ENCODE measurements around the gene CHD6. TPM values are rescaled to one million over a fixed set of nuclear protein-coding genes. Genes with fewer than 3 reads are reported as not detected.
A peak's percentile ranks its signal among the peaks of the same experiment; 100 is the strongest.

CHD6 gene
- total RNA-seq, 2 experiments from 2014 or later = 39.4 to 42.5 TPM

- Mint-ChIP-seq H3K27ac (no peak overlapping the region), H3K4me1 (no peaks in the 10 kb centered on the region), H3K9me3 (no peaks in the 10 kb centered on the region), H3K36me3 (ENCODE audit: low read depth) (no peaks in the 10 kb centered on the region), H3K4me3 (no peak overlapping the region), H3K27me3 (peaks cover 4% of the 10 kb centered on the region)
- CTCF ChIA-PET = no interaction called here
- no peak for DNase-seq
- POLR2A ChIA-PET = no interaction called here
Observed at GRCh38 chr20:41386502-41387427, 231.4 kb downstream of the CHD6 start.

DNA sequence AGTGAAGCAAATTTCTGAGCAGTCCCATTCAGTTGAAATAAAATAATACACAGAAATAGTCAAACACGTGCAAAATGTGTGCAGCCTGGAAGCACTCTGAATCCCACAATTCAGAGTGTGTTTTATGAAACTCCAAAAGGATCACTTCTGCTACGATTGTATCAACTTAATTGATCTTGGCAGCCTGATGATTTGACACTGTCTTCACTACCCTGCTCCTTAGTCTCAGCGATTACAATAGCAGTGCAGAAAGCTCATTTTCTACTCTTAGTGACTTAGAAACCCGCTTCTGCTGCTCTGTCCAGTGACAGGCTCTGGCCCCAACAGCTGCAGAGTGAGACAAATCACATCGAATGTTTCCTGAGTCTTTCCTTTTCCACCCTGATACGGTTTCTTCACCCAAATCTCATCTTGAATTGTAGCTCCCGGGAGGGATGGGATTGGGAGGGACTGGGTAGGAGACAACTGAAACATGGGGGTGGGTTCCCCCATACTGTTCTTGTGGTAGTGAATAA is 235.3 kb downstream of the CHD6 start:
- Mint-ChIP-seq H3K4me1 (peaks cover 15% of the 10 kb centered on the region), H3K27me3 (peaks cover 19% of the 10 kb centered on the region), H3K9me3 (no peaks in the 10 kb centered on the region), H3K27ac (no peak overlapping the region), H3K36me3 (ENCODE audit: low read depth) (no peaks in the 10 kb centered on the region), H3K4me3 (no peak overlapping the region)
- ChIA-PET CTCF (no interaction called here), POLR2A (no interaction called here)
- DNase-seq = no peak

DNA sequence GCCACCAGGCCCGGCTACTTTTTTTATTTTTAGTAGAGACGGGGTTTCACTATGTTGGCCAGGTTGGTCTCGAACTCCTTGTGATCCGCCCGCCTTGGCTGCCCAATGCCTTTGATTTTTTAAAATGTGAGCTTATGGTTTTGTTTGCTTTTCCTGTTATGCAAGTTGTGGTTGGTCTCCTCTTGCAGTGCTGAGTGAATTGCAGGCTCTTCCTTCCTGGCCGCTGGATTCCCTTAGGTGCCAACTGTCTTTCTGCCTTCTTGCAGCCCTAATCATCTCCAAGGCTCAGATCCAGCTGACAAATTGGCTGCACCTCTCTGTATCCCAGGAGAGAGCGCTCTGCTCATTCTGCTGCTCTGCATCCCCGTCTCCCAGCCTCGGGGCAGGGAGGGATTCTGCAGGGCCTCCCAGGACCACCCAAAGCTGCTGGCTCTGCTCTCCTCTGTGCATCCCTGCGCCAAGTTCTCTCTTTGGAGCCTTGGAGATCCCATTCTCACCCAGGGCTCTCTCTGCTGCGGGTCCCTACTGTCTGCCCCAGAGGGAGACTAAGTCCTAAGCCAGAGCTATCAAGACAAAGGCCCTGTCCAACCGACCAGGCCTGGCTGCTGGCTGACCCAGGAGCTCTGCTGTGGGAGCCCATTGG is 237.5 kb downstream of the CHD6 start:
- Mint-ChIP-seq H3K4me1 (peaks cover 15% of the 10 kb centered on the region), H3K9me3 (no peaks in the 10 kb centered on the region), H3K4me3 (no peak overlapping the region), H3K27me3 (peaks cover 28% of the 10 kb centered on the region), H3K27ac (no peak overlapping the region), H3K36me3 (ENCODE audit: low read depth) (no peaks in the 10 kb centered on the region)
- ChIA-PET CTCF (no interaction called here), POLR2A (no interaction called here)
- no peak for DNase-seq

DNA sequence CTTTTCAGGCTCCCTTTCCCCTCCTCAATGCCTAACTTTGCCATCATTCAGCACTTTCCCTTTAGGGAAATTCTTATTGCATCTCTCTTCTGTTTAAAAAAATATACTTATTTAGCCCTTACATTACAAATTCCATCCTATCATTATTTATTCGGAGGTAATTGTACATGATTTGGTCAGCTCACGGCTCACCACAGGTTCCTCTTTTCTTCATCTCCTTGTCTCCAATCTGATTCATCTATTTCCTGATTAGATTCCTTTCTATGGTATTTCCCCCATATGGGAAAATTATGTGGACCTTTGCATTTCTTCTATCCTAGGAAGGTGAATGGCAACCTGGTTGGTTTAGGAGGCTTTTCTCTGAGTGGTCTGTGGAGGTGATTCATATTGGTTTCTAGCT is 238.6 kb downstream of the CHD6 start:
- H3K4me1 Mint-ChIP-seq = peaks cover 15% of the 10 kb centered on the region
- no peaks in the 10 kb centered on the region for H3K9me3 Mint-ChIP-seq
- no peaks in the 10 kb centered on the region for H3K36me3 Mint-ChIP-seq (ENCODE audit: low read depth)
- no peak overlapping the region for H3K4me3 Mint-ChIP-seq
- no peak overlapping the region for H3K27ac Mint-ChIP-seq
- no peak for DNase-seq
- CTCF ChIA-PET = interaction anchor here (0.6 kb wide), 1 partner anchor 177 kb away, joined by 3 read pairs; no protein-coding TSS in a partner anchor
- H3K27me3 Mint-ChIP-seq = peaks cover 28% of the 10 kb centered on the region
- POLR2A ChIA-PET = no interaction called here

DNA sequence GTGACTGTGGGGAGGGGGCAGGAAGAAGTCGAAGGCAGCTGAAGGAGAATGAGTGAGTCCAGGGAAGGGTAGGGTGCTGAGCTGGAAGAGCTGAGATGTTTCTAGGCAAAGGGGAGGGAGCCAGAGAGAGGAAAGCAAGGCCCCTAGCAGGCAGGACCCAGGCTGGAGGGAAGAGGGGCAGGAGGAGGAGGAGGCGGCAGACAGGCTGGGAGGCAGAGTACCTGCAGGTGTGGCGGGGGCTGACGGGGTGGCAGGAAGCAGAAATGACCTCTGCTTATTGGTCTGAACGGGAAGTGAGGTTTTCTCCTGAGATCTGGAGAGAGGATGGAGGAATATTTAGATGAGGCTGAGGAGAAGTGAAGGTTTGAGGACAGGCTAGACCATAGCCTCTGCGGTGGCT is 240.9 kb downstream of the CHD6 start:
- Mint-ChIP-seq H3K27me3 (peaks cover 28% of the 10 kb centered on the region), H3K9me3 (peaks cover 7% of the 10 kb centered on the region), H3K36me3 (ENCODE audit: low read depth) (no peaks in the 10 kb centered on the region), H3K4me1 (peaks cover 15% of the 10 kb centered on the region), H3K27ac (no peak overlapping the region), H3K4me3 (no peak overlapping the region)
- POLR2A ChIA-PET = no interaction called here
- CTCF ChIA-PET = no interaction called here
- no peak for DNase-seq

DNA sequence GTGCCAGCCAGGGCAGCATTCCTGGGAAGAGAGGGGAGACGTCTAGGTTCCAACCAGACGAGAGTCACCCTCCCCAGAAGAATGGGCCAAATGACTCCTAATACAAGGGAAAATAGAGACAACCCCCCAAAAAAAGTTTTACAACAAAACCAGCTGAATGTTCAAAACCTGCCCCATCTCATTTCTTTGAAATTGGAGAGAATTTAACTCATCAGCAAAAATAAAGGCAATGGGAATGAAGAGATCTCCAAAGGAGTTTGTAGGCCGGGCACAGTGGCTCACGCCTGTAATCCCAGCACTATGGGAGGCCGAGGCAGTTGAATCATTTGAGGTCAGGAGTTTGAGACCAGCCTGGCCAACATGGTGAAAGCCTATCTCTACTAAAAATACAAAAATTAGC is 241.8 kb downstream of the CHD6 start:
- ChIA-PET CTCF (no interaction called here), POLR2A (no interaction called here)
- Mint-ChIP-seq H3K4me3 (no peak overlapping the region), H3K27me3 (peaks cover 30% of the 10 kb centered on the region), H3K9me3 (peaks cover 9% of the 10 kb centered on the region), H3K36me3 (ENCODE audit: low read depth) (no peaks in the 10 kb centered on the region), H3K4me1 (peaks cover 15% of the 10 kb centered on the region), H3K27ac (no peak overlapping the region)
- DNase-seq = no peak

DNA sequence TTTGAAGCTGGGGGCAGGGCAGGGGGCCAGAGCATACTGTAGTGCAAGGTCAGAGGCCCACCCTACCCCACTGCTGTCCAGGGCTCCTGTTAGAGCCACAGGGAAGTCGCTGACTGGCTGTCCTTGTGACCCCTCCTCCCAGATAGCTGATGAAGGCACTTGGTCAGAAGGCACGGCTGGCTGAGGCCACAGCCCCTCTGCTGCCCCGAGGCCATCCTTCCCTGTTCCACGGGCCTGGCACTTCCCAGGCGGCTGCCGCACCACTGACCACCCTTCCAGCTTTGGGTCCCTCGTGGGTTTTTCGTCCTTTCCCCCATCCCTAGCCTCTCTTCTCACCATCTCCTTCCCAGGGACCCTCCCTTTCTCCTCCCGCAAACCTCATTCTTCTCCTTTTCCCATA is 242.3 kb downstream of the CHD6 start:
- DNase-seq = no peak
- peaks cover 14% of the 10 kb centered on the region for H3K4me1 Mint-ChIP-seq
- H3K27me3 Mint-ChIP-seq = peaks cover 32% of the 10 kb centered on the region
- ChIA-PET CTCF (no interaction called here), POLR2A (no interaction called here)
- no peak overlapping the region for H3K27ac Mint-ChIP-seq
- H3K9me3 Mint-ChIP-seq = peaks cover 12% of the 10 kb centered on the region
- no peaks in the 10 kb centered on the region for H3K36me3 Mint-ChIP-seq (ENCODE audit: low read depth)
- no peak overlapping the region for H3K4me3 Mint-ChIP-seq

DNA sequence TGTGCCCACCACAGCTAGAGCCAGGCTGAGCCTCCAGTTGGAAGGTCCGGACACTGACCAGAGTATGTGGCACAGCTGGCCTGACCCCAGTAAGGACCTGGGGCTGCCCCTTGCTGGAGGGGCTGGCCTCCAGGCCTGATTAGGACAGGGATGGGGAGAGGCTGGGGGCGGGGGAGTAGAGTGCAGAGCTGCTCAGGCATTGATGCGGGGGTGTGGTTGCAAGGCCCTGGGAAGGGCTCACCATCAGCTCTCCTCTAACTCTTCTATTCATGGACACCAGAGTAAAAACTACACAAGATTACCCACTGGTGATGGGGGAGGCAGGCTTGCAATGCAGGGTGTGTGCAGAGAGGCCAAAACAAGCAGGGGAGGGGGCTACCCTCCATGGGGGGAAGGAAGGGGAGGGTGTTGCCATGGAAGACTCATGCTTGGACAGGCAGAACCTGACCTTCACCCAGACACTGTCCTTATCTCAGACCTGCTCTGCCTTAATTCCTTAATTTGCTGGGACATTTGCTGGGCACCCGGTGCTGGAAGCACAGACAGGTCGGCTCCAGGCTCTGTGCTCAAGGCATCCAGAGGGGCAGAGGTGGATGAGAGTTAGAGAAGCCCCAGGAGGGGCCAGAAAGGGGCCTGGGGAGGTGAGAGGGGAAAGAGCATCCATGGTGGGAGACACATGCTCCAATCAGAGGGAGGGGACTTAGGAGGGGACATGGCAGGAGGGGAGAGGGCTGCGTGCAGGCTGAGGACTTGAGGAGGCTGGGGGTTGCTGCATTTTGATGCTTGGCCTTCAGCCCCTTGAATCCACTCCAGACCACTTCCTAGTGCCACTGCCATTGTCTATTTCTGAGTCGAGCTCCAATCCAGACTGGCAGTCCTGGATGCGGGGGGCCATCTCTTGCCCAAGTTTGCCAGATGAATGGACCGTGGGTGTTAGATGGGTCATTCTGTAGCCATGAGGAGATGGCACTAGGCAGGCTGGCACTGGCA is 244.0 kb downstream of the CHD6 start:
- H3K9me3 Mint-ChIP-seq = peaks cover 12% of the 10 kb centered on the region
- no peak overlapping the region for H3K4me3 Mint-ChIP-seq
- no peak for DNase-seq
- H3K27ac Mint-ChIP-seq = no peak overlapping the region
- CTCF ChIA-PET = no interaction called here
- peaks cover 25% of the 10 kb centered on the region for H3K27me3 Mint-ChIP-seq
- H3K4me1 Mint-ChIP-seq = no peaks in the 10 kb centered on the region
- H3K36me3 Mint-ChIP-seq (ENCODE audit: low read depth) = no peaks in the 10 kb centered on the region
- POLR2A ChIA-PET = no interaction called here

DNA sequence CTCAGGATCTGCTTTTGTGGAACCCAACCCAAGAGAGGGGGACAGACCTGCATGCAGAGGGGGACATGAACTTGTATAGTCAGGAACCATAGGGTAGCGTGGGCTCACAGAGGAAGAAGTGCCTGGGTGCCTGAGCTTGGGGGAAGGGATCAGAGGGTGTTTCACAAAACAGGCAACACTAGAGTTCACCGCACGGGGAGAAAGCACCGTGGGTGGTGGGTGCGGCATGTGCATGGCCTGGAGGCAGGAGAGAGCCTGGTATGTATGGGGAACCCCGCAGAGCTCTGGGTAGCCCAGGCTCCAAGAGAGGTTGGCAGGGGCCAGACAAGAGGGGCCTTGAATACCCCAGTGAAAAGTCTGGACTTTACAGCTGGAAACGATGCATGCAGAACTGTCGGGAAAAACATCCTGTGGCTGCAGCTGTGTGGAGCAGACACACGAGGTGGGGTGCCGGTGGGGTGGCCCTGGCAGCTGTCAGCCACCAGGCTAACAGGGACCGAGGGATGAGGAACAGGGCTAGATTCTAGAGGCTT is 244.9 kb downstream of the CHD6 start:
- H3K27me3 Mint-ChIP-seq = peaks cover 26% of the 10 kb centered on the region
- H3K9me3 Mint-ChIP-seq = peaks cover 12% of the 10 kb centered on the region
- DNase-seq = no peak
- H3K4me1 Mint-ChIP-seq = no peaks in the 10 kb centered on the region
- no peaks in the 10 kb centered on the region for H3K36me3 Mint-ChIP-seq (ENCODE audit: low read depth)
- H3K4me3 Mint-ChIP-seq = no peak overlapping the region
- ChIA-PET POLR2A (no interaction called here), CTCF (no interaction called here)
- H3K27ac Mint-ChIP-seq = peak overlapping the region; percentile 16

DNA sequence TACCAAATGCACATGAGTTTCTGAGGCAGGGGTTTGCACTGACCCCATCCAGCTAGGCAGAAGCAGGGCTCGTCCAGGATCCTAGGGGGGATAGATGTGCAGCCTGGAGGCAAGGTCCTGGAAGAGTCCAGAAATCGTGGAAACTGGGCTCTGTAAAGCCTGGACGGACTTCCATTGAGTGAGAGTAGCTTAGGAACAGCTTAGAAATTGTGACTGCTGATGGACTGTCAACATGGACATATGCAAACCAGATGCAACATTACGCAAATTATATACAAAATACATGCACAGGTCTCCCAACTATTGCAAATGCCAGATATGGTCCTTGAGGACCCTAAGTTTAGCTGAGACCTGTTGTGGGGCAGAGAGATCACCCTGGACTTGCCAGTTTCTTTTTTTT is 246.8 kb downstream of the CHD6 start:
- Mint-ChIP-seq H3K4me3 (no peak overlapping the region), H3K36me3 (ENCODE audit: low read depth) (no peaks in the 10 kb centered on the region), H3K27me3 (peaks cover 27% of the 10 kb centered on the region), H3K4me1 (peaks cover 2% of the 10 kb centered on the region), H3K9me3 (peaks cover 12% of the 10 kb centered on the region), H3K27ac (no peak overlapping the region)
- ChIA-PET POLR2A (no interaction called here), CTCF (no interaction called here)
- DNase-seq = no peak

- Mint-ChIP-seq H3K27ac (no peak overlapping the region), H3K27me3 (peaks cover 32% of the 10 kb centered on the region), H3K4me3 (no peak overlapping the region), H3K4me1 (peaks cover 2% of the 10 kb centered on the region), H3K36me3 (ENCODE audit: low read depth) (no peaks in the 10 kb centered on the region), H3K9me3 (peaks cover 12% of the 10 kb centered on the region)
- ChIA-PET POLR2A (no interaction called here), CTCF (no interaction called here)
- no peak for DNase-seq
Observed at GRCh38 chr20:41370176-41370575, 248.0 kb downstream of the CHD6 start.

- Mint-ChIP-seq H3K27ac (no peak overlapping the region), H3K27me3 (peaks cover 35% of the 10 kb centered on the region), H3K36me3 (ENCODE audit: low read depth) (no peaks in the 10 kb centered on the region), H3K4me3 (no peak overlapping the region), H3K9me3 (peaks cover 12% of the 10 kb centered on the region), H3K4me1 (peaks cover 2% of the 10 kb centered on the region)
- DNase-seq = no peak
- ChIA-PET CTCF (no interaction called here), POLR2A (no interaction called here)
Observed at GRCh38 chr20:41369673-41370072, 248.5 kb downstream of the CHD6 start.

All from activated CD4-positive, alpha-beta T cell treated with anti-CD3 and anti-CD28 coated beads, Interleukin-2, amount 10 ng/mL, durations not matched to agents 7 days and 5 days (primary cell).